DMS53 (cell line): Measurements from ENCODE around the gene KAZALD1.

Source experiments
- DNase-seq: peaks from one replicate; lab custom pipeline; 2025; lab: John Stamatoyannopoulos, UW

KAZALD1 gene

DNA sequence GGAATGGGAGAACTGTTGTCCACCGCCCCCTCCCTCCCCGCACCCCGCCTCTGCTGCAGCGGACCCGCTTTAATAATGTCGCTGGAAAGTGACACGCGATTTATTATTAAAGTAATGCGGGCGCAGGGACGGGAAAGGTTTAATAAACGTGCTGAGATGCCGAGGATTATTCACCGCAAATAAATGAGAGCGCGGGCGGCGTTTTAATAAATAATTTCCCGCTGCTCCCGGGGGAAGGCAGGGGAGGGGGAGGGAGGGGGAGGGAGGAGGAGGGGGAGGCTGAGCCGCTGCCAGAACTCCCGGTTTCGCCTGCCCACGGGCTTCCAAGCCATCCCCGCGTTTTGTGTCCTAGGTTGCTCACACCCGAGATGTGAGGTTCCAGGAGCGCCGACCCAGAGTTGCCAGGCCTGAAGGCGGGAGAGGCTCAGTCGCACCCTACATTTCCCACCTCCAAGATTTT is 5.1 kb downstream of the KAZALD1 start:
- peak; percentile 81 for DNase-seq

DNA sequence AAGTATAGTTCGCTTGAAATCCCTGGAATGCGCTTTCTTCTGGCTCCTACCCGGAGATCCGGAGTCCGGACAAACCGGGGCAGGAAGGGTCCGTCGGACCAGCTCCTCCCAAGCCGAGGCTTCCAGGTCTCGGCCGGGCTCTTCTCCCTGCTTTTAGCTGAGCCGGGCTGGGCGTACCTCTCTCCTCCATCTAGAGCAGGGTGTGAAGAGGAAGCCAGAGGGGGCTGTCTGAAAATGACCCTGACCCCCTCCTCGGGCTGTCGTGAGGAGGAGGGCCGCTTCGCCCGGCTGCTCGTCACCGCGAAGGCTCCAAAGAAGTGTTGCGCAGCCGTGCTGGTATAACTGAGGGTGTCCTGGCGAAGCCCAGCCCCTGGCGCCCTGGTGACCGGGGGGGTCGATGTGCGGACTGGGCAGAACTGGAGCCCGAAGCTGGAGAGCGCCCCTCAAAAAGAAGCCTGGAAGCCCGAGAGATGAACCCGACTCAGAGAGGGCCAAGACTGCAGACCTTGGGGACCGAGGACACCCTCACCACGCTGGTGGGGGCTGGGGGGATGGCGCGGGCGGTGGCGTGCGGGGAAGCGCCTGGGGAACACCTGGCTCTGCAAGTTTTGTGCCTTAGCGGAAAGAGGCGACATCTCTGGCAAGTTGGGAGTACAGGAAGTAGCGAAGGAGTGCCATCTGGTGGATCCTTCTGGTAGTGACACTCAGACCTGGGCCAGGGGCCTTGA is 5.7 kb downstream of the KAZALD1 start:
- DNase-seq, result peak; percentile 93

- no peak for DNase-seq
Measured at GRCh38 chr10:101069441-101069840, 7.7 kb downstream of the KAZALD1 start.

DNA sequence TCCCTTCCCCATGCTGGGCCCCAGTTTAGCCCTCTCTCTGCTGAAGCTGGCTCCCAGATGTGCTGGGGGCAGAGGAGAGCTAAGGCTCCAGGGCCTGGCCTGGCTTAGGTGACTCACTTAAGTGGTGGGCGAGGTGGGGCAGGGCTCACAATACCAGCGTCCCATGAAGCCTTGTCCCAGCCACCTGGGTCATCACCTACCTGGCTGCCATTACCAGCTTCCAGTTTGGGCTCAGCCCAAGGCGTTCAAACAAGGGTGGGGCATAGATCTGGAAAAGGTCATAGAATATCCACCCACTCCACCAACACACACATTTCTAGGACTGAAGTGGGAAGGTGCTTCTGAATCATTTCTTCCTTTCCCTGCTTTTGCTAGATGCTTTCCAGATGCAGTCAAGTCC is 8.3 kb downstream of the KAZALD1 start:
- no peak for DNase-seq

GRCh38 chr10:101071267-101071884 is 9.6 kb downstream of the KAZALD1 start:
- no peak for DNase-seq

DNA sequence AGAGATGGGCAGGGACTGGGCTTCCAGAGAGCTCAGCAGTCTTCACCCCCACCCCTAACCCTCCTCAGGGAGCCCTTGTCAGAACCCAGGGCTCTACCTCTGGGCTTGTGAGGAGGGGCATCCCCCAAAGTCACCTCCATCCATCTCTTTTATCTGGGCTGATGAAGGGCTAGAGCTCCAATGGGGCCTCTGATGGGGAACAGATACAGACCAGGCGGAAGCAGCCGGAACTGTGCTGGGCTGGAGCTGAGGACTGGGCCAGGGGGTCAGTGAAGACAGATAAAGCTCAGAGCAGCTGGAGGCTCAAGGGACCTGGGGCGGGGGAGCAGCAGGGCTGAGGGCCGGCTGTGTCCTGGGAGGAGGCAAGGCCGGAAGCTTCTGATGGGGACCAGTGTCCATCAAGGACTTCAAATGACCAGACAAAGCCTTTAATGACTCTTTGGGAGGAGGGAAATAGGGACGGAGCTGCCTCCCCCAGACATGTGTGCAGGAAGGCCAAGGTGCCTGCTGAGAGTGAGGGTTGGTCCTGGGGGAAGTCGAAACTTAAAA is 10.2 kb downstream of the KAZALD1 start:
- no peak for DNase-seq

GRCh38 chr10:101072923-101073322 is 11.1 kb downstream of the KAZALD1 start:
- DNase-seq, result no peak

- DNase-seq, result no peak
Measured at GRCh38 chr10:101073631-101074030, 11.8 kb downstream of the KAZALD1 start.

DNA sequence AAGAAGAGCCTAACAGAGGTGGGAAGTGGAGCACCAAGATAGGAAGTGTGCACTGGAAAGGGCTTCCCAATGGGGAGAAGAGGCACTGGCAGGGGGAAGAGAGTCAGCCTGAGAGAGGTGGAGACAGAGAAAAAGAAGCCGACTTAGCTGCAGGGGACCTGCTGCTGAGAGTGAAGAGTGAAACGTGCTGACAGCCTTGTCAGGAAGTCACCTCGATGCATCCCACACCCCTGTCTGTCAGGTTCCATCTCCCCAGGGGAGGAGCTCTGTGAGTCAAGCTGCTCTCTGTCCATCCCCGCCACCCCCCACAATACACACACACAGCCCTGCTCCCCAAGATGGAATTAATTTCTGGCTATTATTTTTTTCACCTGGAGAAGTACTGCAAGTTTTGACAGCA is 14.0 kb downstream of the KAZALD1 start:
- peak; percentile 16 for DNase-seq

GRCh38 chr10:101076630-101077029 is 14.8 kb downstream of the KAZALD1 start:
- no peak for DNase-seq

DNA sequence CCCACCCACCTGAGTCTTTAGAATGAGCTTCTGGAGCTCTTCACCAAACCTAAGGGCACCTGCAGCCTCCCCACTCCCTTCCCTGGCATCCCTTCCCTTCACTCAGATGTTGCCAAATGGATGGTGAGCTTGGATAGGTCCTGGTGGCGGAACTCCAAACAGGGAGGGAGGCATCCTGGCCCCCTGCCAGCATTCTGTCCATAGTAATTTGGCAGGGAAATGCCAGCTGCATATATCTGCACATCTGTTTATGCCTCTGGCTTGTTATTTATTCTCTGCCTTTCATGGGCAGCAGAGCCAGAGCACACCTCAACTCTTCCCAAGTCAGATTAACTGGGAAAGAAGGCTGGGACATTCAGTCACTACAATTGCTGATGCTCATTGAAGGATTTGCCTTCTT is 18.1 kb downstream of the KAZALD1 start:
- no peak for DNase-seq

GRCh38 chr10:101080933-101081931 is 19.4 kb downstream of the KAZALD1 start:
- DNase-seq, result no peak

DNA sequence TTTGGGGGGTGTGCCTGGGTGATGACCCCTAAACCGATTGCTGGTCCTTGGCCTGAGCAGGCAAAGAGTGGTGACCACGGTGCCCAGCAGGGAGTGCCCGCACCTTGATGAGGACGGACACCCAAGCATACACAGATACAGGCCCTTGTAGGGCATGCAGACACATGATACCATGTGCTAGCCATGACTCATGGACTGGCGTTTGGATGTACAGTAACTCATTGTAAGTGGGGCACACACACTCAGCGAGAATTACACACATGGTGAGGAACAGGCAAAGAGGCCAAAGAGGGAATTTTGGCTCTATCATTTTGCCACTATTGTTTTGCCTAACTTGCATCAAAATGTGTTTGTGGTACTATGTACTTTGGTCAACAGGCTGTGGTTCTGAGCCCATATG is 24.1 kb downstream of the KAZALD1 start:
- peak; percentile 26 for DNase-seq

- no peak for DNase-seq
Measured at GRCh38 chr10:101087376-101087775, 25.6 kb downstream of the KAZALD1 start.

- no peak for DNase-seq
Measured at GRCh38 chr10:101087965-101088364, 26.2 kb downstream of the KAZALD1 start.

- no peak for DNase-seq
Measured at GRCh38 chr10:101089520-101090299, 27.9 kb downstream of the KAZALD1 start.

- DNase-seq, result no peak
Measured at GRCh38 chr10:101090597-101090996, 28.8 kb downstream of the KAZALD1 start.

- peak; percentile 43 for DNase-seq
Measured at GRCh38 chr10:101091546-101092290, 29.9 kb downstream of the KAZALD1 start.

DNA sequence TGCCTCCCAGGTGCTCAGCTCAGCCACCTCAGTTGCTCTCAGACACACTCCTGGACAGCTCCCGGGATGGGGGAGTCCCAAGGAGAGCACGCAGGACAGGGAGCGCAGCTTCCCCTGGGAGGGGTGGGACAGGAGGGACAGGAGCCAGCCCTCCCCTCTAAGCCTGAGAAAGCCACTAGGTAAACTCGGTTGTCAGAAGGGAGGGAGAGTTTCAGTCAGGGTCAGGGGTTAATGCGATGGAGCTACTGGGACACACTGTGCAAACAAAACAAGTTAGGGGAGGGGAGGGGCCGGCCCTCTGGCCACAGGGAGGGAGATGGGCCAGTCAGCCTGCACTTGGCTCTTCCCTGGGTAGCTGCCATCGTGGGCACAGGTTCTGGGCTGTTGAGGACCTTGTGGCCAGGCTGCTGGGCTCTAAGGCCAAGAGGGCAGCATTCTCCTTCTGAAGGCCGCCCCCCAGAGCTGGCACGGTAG is 31.1 kb downstream of the KAZALD1 start:
- no peak for DNase-seq

DNA sequence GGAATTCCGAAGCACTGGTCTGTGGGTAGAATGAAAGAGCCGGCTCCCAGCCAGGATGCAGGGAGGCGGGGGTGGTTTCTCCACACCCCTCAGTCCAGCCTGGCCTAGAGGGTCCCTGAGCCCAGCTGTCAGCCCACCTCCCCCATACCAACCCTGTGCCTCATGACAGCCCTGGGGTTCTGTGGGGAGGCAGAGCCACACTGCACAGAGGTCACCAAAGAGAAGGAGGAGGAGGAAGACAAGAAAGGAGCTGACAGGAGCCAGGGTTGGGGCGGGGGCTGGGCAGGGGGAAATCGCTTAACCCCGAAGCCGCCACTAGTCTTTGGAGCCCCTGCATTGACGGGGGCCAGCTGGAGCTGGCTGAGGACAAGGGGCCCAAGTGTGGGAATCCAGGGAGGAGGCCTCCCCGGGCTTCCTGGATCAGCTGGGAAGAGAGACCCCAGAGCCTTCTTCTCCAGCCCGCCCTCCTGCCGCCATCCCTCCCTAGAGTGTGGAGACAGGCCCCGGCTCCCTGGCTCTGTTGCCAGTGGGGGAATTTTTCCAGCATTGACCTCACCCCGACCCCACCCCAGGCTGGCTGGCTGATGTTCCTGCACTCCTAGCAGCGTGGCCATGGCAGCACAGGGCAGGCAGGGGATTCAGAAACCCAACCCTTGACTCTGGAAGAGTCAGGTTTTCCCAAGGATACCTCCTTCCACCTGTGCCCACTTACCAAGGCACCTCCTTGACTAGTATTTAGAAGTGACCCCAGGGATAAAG is 32.5 kb downstream of the KAZALD1 start:
- DNase-seq, result no peak
